Measurements from ENCODE around the gene POU1F1. TPM values are rescaled to one million over a fixed set of nuclear protein-coding genes. Genes with fewer than 3 reads are reported as not detected.
"Not testable (repeated sequence)": the region's sequence is repeated elsewhere in the genome, so short reads cannot be mapped to it uniquely, and the experiment has no call there.

The POU1F1 gene
- total and polyA plus RNA-seq, 2 of the 8 experiments (the other 6 are each of a cell fraction or from before 2014, with no cell fraction given): not detected

DNA sequence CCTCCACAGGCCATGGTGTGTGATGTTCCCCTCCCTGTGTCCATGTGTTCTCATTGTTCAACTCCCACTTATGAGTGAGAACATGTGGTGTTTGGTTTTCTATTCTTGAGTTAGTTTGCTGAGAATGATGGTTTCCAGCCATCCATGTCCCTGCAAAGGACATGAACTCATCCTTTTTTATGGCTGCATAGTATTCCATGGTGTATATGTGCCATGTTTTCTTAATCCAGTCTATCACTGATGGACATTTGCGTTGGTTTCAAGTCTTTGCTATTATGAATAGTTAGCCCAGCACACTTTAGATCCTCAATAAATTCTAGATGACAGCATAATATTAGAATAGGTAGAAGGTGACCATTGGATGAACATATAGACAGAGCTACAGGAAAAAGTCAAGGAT, 28.6 kb upstream of the POU1F1 start:
- H2BK12ac ChIP-seq (ENCODE audit: low read depth, low read length); H4K8ac ChIP-seq (ENCODE audit: extremely low read depth, insufficient read depth, low read length); H3K18ac ChIP-seq (ENCODE audit: extremely low read depth, low read length); H3K56ac ChIP-seq (replicated peaks; ENCODE audit: insufficient read length, low read depth, low read length); H4K91ac ChIP-seq (replicated peaks; ENCODE audit: insufficient read length, low read length); H3K23me2 ChIP-seq (ENCODE audit: low read depth, low read length); H3K79me1 ChIP-seq (ENCODE audit: low read depth, low read length); H4K20me1 ChIP-seq (replicated peaks in 1 of 2; ENCODE audit: control insufficient read depth in 1 of 2, insufficient read depth in 2 of 2, low read length in 2 of 2); H4K5ac ChIP-seq (ENCODE audit: insufficient read length, low read depth, low read length); H2BK5ac ChIP-seq (ENCODE audit: low read depth, low read length); H3K14ac ChIP-seq (ENCODE audit: insufficient read length); H3K23ac ChIP-seq (ENCODE audit: insufficient read length); H3K4me2 ChIP-seq (ENCODE audit: insufficient read depth in 1 of 2, low read depth in 2 of 2, low read length in 2 of 2); FAIRE-seq; H3K4ac ChIP-seq (replicated peaks; ENCODE audit: insufficient read length, low read depth, low read length); H3K79me2 ChIP-seq (ENCODE audit: control insufficient read depth in 1 of 2, insufficient read depth in 2 of 2, low read length in 2 of 2); H3K9ac ChIP-seq (replicated peaks in 1 of 4; ENCODE audit: extremely low read depth in 1 of 4, low read depth in 3 of 4, low read length in 3 of 4); DNase-seq (ENCODE audit: low read depth in 1 of 2, low spot score in 2 of 2); H3K4me3 ChIP-seq (ENCODE audit: extremely low read depth in 1 of 4, insufficient read depth in 2 of 4, low read depth in 3 of 4, low read length in 4 of 4); H2BK120ac ChIP-seq (replicated peaks; ENCODE audit: low read depth, low read length); H3K4me1 ChIP-seq (replicated peaks in 1 of 4; ENCODE audit: control insufficient read depth in 3 of 4, insufficient read depth in 4 of 4, low read length in 3 of 4); H3K9me3 ChIP-seq (ENCODE audit: insufficient read depth in 2 of 2, low read depth in 1 of 2, low read length in 1 of 2); POLR2A ChIA-PET (ENCODE audit: partially characterized antibody); H2AK5ac ChIP-seq (ENCODE audit: low read depth, low read length); H2BK20ac ChIP-seq (ENCODE audit: low read length); H2AFZ ChIP-seq (ENCODE audit: low read length); H3K36me3 ChIP-seq (ENCODE audit: control insufficient read depth in 2 of 4, insufficient read depth in 4 of 4, low read length in 3 of 4); H2BK15ac ChIP-seq (ENCODE audit: low read length); H3K27ac ChIP-seq (ENCODE audit: low read depth, low read length); H3K27me3 ChIP-seq (replicated peaks in 1 of 4; ENCODE audit: control insufficient read depth in 3 of 4, extremely low read depth in 1 of 4, insufficient read depth in 3 of 4, low read length in 3 of 4): not testable (repeated sequence)
- CTCF ChIA-PET (ENCODE audit: partially characterized antibody): interaction anchor here (0.9 to 1.2 kb wide), 3 partner anchors 11 to 700 kb away, joined by 3 to 5 read pairs (median 3); no protein-coding TSS in a partner anchor
- 91% methylated on average over 1 of the region's 1 CpG; no CpG with 5 or more reads in 1 of the 2 experiments for WGBS, 2 experiments (ENCODE audit: extremely low coverage in 1 of 2, insufficient coverage in 1 of 2, insufficient read length in 1 of 2, insufficient replicate concordance in 2 of 2, low coverage in 1 of 2, low lambda C conversion rate in 2 of 2, missing lambda C conversion rate in 1 of 2)
